CD4-positive, alpha-beta T cell treated with Interferon gamma for 1 hour (primary cell): ENCODE results near the gene ZSCAN1.
"Not testable (repeated sequence)": the region's sequence is repeated elsewhere in the genome, so short reads cannot be mapped to it uniquely, and the experiment has no call there.

Experiments
- DNase-seq: peaks from one replicate; pipeline ENCODE4 v3.0.0-alpha.2; 2020

The ZSCAN1 gene, protein sequence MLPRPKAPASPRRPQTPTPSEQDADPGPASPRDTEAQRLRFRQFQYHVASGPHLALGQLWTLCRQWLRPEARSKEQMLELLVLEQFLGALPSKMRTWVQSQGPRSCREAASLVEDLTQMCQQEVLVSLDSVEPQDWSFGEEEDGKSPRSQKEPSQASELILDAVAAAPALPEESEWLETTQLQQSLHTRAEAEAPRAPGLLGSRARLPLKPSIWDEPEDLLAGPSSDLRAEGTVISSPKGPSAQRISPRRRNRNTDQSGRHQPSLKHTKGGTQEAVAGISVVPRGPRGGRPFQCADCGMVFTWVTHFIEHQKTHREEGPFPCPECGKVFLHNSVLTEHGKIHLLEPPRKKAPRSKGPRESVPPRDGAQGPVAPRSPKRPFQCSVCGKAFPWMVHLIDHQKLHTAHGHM

GRCh38 chr19:58033741-58034476, at the start of gene ZSCAN1:
Gene ZSCAN1 (plus strand): TSS chr19:58034025. CDS start chr19:58037837, 3,812 bp downstream.
- DNase-seq, result peak; percentile 66

DNA sequence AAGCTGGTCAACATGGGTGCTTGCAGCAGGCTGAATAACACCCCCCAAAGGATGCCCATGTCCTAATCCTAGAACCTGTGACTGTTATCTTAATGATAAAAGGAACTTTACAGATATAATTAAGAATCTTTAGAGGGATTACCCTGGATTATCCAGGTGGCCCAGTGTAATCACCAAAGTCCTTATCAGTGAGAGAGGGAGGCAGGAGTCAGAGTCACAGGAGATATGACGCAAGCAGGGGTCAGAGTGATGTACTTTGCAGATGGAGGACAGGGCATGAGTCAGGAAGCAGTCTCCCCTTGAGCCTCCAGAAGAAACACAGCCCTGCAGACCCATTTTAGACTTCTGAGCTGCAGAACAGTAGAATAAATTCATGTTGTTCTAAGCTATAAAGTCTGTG, 41.0 kb upstream of the ZSCAN1 start:
- no peak for DNase-seq

GRCh38 chr19:58000677-58001076, 33.1 kb upstream of the ZSCAN1 start:
- no peak for DNase-seq

DNA sequence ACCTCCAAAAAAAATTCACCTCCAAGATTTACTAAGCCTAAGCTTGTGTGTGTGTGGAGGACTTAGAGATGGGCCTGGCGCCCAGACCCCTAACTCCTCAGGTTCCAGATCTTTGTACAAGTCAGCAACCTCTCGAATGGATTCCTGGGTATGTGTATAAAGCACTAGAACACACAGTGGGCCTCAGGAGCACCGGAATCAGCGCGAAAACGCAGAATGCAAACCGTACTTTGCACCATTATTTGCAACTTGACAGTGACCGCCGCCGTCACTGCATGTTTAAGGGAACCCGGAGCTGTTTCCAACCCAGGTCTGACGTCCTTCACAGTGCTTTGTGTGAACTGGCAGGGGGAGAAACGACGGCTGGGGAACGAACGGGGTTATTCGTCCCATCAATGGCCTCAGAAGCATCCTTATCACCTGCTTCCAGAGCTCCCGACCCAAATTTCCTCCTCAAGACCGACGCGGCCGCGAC, 31.9 kb upstream of the ZSCAN1 start:
- DNase-seq, result no peak

DNA sequence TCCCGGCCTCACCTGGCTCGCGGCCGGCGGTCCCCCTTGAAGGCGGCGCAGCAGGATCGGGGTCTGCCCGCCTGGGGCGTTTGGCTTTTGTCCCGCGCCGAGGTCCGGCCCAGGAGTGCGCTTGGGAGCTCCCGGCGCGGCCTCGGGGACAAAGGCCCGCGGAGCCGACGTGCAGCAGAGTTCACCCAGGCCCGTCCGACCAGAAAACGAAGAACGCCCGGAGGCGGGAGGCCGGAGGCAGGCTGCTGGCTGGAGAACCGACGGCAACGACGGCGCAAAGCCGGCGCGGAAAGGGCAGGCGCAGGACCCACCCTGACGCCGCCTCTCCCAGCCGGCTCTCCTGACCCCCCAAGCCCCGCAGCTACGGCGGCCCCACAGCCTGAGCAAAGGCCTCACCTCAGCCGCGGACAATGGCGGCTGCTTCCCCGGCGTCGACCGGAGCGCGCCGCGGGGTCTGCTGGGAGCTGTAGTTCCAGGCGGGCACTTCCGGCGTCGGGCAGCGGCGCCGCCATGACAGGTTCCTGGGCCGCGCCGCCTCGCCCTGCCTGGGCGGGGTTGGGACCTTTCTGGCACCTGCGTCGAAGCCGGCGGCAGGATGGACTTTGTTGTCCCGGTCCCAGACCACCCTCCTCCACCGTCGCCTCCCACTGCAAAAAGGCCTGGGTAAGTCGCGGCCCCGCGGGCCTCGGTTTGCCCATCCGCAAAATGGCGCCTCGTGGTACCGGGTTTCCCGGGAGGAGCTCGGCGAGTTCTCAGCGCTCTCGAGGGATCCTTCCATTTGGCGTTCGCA, 31.2 kb upstream of the ZSCAN1 start, which contains the start of gene ZNF606:
TSS of gene ZNF606 (minus strand) at position 437 of the 790 bp plus-strand sequence. CDS start 1,501 bp downstream, outside the sequence.
- peak; percentile 85 for DNase-seq

DNA sequence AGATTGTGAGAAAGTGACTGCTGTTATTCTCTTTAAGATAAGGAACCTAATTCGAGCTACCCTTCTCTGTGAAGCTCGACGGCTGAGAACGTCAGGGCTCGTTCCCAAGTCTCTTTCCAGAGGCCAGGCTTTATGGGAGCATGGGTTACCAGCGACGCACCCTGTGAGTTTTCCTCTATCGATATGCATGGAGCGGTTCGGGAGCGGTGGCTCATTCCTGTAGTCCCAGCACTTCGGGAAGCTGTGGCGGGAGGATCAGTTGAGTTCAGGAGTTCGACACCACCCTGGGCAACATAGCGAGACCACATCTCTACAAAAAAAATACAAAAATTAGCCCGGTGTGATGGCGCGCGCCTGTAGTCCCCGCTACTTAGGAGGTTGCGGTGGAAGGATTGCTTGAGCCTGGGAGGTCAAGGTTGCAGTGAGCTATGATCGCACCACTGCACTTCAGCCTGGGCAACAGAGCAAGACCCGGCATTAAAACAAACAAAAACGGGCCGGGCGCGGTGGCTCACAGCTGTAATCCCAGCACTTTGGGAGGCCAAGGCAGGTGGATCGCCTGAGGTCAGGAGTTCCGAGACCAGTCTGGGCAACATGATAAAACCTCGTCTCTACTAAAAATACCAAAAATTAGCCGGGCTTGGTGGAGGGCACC, 30.5 kb upstream of the ZSCAN1 start:
- no peak for DNase-seq

DNA sequence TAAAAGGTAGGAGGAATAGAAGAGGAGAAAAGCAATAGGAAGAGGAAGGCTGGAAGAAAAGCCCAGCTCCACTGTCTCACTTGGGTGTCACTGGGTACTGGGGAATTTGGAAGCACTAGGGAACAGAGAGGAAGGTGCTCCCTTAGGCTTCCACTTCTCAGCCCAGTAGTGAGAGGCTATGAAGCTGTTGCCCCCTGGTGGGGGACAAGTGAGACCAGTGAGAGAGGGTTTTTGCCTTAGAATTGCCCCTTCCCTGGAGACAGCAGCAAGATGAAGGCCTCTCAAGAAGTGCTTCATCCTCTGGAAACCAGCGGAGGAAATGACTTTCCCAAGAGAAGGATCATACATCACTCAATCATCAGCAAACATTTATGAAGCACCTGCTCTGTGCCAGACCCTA, 26.5 kb upstream of the ZSCAN1 start:
- DNase-seq, result no peak

DNA sequence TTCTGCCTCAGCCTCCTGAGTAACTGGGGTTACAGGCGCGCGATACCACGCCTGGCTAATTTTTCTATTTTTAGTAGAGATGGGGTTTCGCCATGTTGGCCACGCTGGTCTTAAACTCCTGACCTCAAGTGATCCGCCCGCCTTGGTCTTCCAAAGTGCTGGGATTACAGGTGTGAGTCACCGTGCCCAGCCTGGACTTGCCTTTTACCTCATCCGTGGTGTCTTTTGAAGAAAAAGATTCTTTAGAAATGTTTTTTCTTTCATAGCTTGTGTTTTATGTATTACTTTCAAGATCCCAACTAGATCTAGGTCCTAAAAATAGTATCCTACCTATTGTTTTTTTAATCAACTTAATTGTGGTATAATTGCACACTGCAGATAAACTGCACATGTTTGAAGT, 24.9 kb upstream of the ZSCAN1 start:
- not testable (repeated sequence) for DNase-seq

DNA sequence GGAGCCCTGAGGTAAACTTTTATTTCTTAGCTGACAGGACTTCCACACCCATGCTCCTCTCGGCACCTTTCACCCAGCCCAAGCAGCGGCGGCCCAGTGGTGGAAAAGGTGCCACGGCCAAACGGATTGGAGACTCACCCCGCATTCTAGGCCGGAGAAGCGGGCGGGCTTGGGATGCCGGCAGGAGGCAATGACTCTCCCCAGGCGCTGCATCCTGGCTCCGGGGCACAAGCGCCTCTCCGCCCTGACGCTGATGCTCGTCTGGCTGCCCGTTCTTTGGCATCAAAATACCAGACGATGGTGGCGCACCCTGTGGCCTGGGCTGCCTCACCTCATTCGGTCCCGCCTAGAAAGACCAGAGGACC, 24.5 kb upstream of the ZSCAN1 start:
- no peak for DNase-seq

DNA sequence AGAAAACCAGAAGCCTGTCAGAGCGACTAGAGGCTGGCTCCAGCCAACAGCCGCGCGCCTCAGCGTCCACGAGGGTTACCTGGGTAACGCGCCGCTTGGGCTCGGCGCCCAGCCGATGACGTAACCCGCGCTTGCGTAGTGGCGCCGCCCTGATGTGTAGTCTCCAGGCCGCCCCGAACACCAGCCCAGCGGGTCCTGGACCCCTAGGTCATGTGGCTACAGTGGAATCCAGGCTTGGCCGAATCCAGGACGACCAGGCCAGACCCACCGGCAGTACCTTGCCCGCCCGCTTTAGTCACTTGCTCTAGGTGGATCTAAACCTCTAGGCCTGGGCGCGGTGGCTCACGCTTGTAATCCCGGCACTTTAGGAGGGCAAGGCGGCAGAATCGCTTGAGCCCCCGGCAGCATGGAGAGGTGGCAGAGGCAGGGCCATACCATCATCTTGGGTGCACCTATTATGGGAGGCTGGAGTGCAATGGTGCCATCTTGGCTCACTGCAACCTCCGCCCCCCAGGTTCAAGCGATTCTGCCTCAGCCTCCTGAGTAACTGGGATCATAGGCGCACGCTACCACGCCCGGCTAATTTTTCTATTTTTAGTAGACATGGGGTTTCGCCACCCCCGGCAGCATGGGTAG, 24.0 kb upstream of the ZSCAN1 start:
- DNase-seq, result peak; percentile 70

- no peak for DNase-seq
These were observed 23.3 kb upstream of the ZSCAN1 start for GRCh38 chr19:58010507-58010906.

- DNase-seq, result no peak
These were observed 19.7 kb upstream of the ZSCAN1 start for GRCh38 chr19:58014141-58014540.

GRCh38 chr19:58020129-58020528, 13.7 kb upstream of the ZSCAN1 start:
- DNase-seq, result no peak

GRCh38 chr19:58021541-58022282, 12.1 kb upstream of the ZSCAN1 start:
- peak; percentile 59 for DNase-seq

- no peak for DNase-seq
These were observed 11.6 kb upstream of the ZSCAN1 start for GRCh38 chr19:58022283-58022660.

- no peak for DNase-seq
These were observed 9.2 kb upstream of the ZSCAN1 start for GRCh38 chr19:58024661-58025060.

DNA sequence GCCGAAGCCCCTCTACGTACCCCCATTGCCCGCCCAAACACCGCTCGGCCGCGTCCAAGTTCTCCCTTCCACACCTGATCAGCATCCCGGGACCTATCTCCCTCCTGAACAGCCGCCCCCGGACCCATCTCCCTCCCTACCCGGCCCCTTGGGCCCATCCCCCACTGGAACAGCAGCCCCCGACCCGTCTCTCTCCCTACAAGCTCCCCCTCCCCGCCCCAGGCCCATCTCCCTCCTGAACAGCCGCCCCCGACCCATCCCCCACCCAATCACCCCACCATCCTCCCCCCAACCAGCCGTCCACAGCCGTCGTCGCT, 610 bp downstream of the ZSCAN1 start:
- DNase-seq, result no peak

GRCh38 chr19:58035863-58036262, 2.0 kb downstream of the ZSCAN1 start:
- DNase-seq, result no peak

DNA sequence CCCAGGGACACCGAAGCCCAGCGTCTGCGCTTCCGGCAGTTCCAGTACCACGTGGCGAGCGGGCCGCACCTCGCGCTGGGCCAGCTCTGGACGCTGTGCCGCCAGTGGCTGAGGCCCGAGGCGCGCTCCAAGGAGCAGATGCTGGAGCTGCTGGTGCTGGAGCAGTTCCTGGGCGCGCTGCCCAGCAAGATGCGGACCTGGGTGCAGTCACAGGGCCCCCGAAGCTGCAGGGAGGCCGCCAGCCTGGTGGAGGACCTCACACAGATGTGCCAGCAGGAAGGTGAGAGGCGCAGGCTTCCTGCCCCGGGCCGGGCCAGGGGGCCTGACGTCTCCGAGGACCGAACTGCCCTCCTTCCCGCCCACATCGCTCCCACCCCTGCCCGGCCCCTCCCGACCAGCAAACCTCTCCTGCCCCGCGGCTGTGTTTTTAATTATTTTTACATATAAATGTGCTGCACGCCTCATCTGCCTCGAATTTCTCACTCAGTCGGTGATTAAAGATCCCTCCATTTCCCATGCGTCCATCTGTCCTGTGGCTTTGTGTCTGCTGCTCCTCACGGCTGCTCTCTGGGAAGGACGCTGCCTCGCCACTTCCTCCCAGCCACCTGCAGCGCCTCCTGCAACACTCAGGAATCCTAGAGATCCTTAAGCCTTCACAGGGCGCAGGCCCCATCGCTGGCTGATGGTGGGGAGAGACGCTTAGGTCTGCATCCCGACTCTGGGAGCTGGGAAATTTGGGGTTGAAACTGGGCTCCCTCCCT, 4.3 kb downstream of the ZSCAN1 start:
- no peak for DNase-seq

GRCh38 chr19:58038688-58039204, 4.9 kb downstream of the ZSCAN1 start:
- DNase-seq, result no peak
